Hepatocyte (in vitro differentiated cells): ENCODE data around the gene ORM1. TPM values are rescaled to one million over a fixed set of nuclear protein-coding genes. Genes with fewer than 3 reads are reported as not detected.

Experiments used
- DNase-seq: peaks from one replicate; pipeline ENCODE4 v3.0.0-alpha.2; 2016; ENCODE audit warnings: low spot score
- H2AFZ ChIP-seq: fragments of 200-600 bp; sonication (generic); 2 replicates; pipeline ENCODE4 v1.6.0; 2016; ENCODE audit warnings: antibody characterized with exemption, mild to moderate bottlenecking
- H3K27ac ChIP-seq: fragments of 200-600 bp; sonication (generic); 2 replicates; pipeline ENCODE4 v1.5.1; 2016; ENCODE audit warnings: mild to moderate bottlenecking
- H3K27me3 ChIP-seq: fragments of 200-600 bp; sonication (generic); 2 replicates; pipeline ENCODE4 v1.6.1; 2016
- H3K36me3 ChIP-seq: fragments of 200-600 bp; sonication (generic); replicated peaks from 2 replicates; pipeline ENCODE4 v1.5.1; 2016; ENCODE audit warnings: low read depth; ENCODE audit not compliant: insufficient read depth
- H3K4me1 ChIP-seq: fragments of 200-600 bp; sonication (generic); 2 replicates; pipeline ENCODE4 v1.5.1; 2016; ENCODE audit warnings: mild to moderate bottlenecking, moderate library complexity; ENCODE audit not compliant: insufficient read depth
- H3K4me2 ChIP-seq: fragments of 200-600 bp; sonication (generic); 2 replicates; pipeline ENCODE4 v1.6.0; 2016
- H3K4me3 ChIP-seq: fragments of 200-600 bp; sonication (generic); 2 replicates; pipeline ENCODE4 v1.5.1; 2016; ENCODE audit warnings: mild to moderate bottlenecking
- H3K79me2 ChIP-seq: fragments of 200-600 bp; sonication (generic); 2 replicates; pipeline ENCODE4 v1.6.0; 2017; ENCODE audit warnings: mild to moderate bottlenecking
- H3K9me2 ChIP-seq: fragments of 200-600 bp; sonication (generic); replicated peaks from 2 replicates; pipeline ENCODE4 v1.6.0; 2017; ENCODE audit warnings: mild to moderate bottlenecking; ENCODE audit not compliant: insufficient read depth
- H3K9me3 ChIP-seq: fragments of 200-600 bp; sonication (generic); 2 replicates; pipeline ENCODE4 v1.5.1; 2016; ENCODE audit warnings: low read depth, mild to moderate bottlenecking
- H4K20me1 ChIP-seq: fragments of 200-600 bp; sonication (generic); 2 replicates; pipeline ENCODE4 v1.6.0; 2016; ENCODE audit warnings: mild to moderate bottlenecking; ENCODE audit not compliant: insufficient read depth, poor library complexity, severe bottlenecking
- CTCF ChIP-seq: fragments of 200-600 bp; sonication (generic); IDR thresholded peaks from 2 replicates; pipeline ENCODE4 v1.5.1; 2016; ENCODE audit warnings: antibody characterized with exemption, mild to moderate bottlenecking; ENCODE audit not compliant: poor library complexity
- EZH2 ChIP-seq: fragments of 200-600 bp; sonication (generic); IDR thresholded peaks from 2 replicates; pipeline ENCODE4 v1.6.1; 2016; ENCODE audit warnings: antibody characterized with exemption, mild to moderate bottlenecking, borderline replicate concordance
- EZH2phosphoT487 ChIP-seq: fragments of 200-600 bp; sonication (generic); IDR thresholded peaks from one replicate; pipeline ENCODE4 v1.6.1; 2018; ENCODE audit warnings: antibody characterized with exemption, mild to moderate bottlenecking, low read depth, moderate library complexity; ENCODE audit not compliant: unreplicated experiment, severe bottlenecking
- WGBS: methylation state at CpG from one replicate; pipeline ENCODE4 v1.1.6; 2016; ENCODE audit warnings: low lambda C conversion rate; ENCODE audit errors: missing lambda C conversion rate; 5-methylcytosine and 5-hydroxymethylcytosine counted together
- polyA plus RNA-seq: library from polyadenylated mRNA; unstranded; fragments of >200 nt; fragmentation: Nextera tagmentation; extraction: Ambion mirVana; gene quantifications from 2 replicates; pipeline ENCODE4 v1.2.1, GENCODE V29; 2016
- total RNA-seq: library from RNA; depleted of rRNA; stranded (reverse); fragments of >200 nt; gene quantifications from 2 replicates; pipeline ENCODE4 v1.2.3, GENCODE V29; 2014

The ORM1 gene
- total and polyA plus RNA-seq, 2 experiments from 2014 or later, result 472 to 976 TPM

GRCh38 chr9:114371973-114372917 lies 49.3 kb downstream of the ORM1 start:
- TF ChIP-seq EZH2 (no peak), CTCF (no peak), EZH2phosphoT487 (no peak)
- DNase-seq, result no peak
- H3K27ac ChIP-seq, result no peak overlapping the region

GRCh38 chr9:114372921-114373448 lies 50.1 kb downstream of the ORM1 start:
- no peaks in the 10 kb centered on the region for H3K27me3 ChIP-seq
- WGBS, result 86% methylated on average over 9 of the region's 9 CpGs
- no peak overlapping the region for H3K4me2 ChIP-seq
- no peaks in the 10 kb centered on the region for H3K36me3 ChIP-seq
- H4K20me1 ChIP-seq, result no peaks in the 10 kb centered on the region
- no peak for TF ChIP-seq EZH2phosphoT487
- no peak for TF ChIP-seq CTCF
- TF ChIP-seq EZH2, result no peak
- no peaks in the 10 kb centered on the region for H3K9me3 ChIP-seq
- H2AFZ ChIP-seq, result no peak overlapping the region
- peaks cover 4% of the 10 kb centered on the region for H3K4me1 ChIP-seq
- no peak overlapping the region for H3K27ac ChIP-seq
- H3K9me2 ChIP-seq, result no peaks in the 10 kb centered on the region
- H3K79me2 ChIP-seq, result no peaks in the 10 kb centered on the region
- no peak overlapping the region for H3K4me3 ChIP-seq
- DNase-seq, result no peak

More at GRCh38 chr9:114371973-114372917, 49.3 kb downstream of the ORM1 start:
- no peaks in the 10 kb centered on the region for H3K27me3 ChIP-seq
- H3K4me1 ChIP-seq, result peaks cover 6% of the 10 kb centered on the region
- no peaks in the 10 kb centered on the region for H3K9me3 ChIP-seq
- WGBS, result 76% methylated on average over 14 of the region's 14 CpGs
- H3K36me3 ChIP-seq, result no peaks in the 10 kb centered on the region
- H4K20me1 ChIP-seq, result no peaks in the 10 kb centered on the region
- H3K4me2 ChIP-seq, result no peak overlapping the region
- no peak overlapping the region for H3K4me3 ChIP-seq
- H3K79me2 ChIP-seq, result no peaks in the 10 kb centered on the region
- H3K9me2 ChIP-seq, result no peaks in the 10 kb centered on the region
- H2AFZ ChIP-seq, result no peak overlapping the region

DNA sequence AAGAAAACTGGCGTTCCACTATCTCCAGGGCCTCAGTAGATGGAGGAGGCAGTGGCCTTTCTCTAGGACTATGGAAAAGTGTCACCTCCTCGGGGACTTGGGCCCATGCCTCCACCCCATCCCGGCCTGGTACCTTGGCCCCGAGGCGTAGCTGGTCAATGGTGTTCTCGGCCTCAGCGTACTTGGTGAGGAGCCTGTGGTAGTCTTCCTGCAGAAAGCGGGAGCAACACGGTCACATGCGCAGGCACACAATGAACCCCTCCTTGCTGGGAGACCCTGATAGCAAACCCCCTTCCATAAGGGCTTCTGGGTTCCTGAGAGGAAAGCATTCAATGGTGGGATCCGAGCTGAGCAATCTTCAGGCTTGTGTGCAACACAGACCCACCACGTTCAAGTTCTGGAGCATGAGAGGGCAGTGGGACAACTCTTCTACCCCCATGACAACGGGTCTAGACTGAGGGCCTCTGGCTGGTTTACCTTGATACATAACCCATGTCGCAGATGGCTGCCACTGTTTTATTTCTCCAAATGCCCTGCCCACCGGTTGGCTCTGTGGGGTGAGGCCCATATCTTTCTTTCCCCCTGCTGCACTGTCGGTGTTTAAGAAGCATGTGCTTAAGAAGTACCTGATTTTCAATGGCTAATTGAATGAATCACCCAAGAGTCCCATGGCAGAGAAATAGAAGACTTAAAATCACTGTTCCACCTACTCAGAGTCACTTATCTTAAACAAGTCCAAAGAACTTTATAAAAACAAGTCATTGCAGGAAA lies 51.2 kb downstream of the ORM1 start:
- no peak for DNase-seq
- no peaks in the 10 kb centered on the region for H3K36me3 ChIP-seq
- H3K9me2 ChIP-seq, result no peaks in the 10 kb centered on the region
- no peaks in the 10 kb centered on the region for H3K27me3 ChIP-seq
- H2AFZ ChIP-seq, result no peak overlapping the region
- H3K4me2 ChIP-seq, result no peak overlapping the region
- TF ChIP-seq EZH2 (no peak), EZH2phosphoT487 (no peak), CTCF (no peak)
- peaks cover 2% of the 10 kb centered on the region for H3K4me1 ChIP-seq
- no peak overlapping the region for H3K27ac ChIP-seq
- no peaks in the 10 kb centered on the region for H4K20me1 ChIP-seq
- 92% methylated on average over 16 of the region's 16 CpGs for WGBS
- no peaks in the 10 kb centered on the region for H3K79me2 ChIP-seq
- no peak overlapping the region for H3K4me3 ChIP-seq
- H3K9me3 ChIP-seq, result no peaks in the 10 kb centered on the region
